Stimulated activated CD8-positive, alpha-beta memory T cell treated with anti-CD3 and anti-CD28 coated beads, Interleukin-12 subunit alpha, Interleukin-12 subunit beta, amount 100 ng/mL, for 24 hours (primary cell): ENCODE measurements around the gene FXR2.

Experiments
- DNase-seq: peaks from one replicate; pipeline ENCODE4 v3.0.0-alpha.2; 2020; ENCODE audit errors: extremely low read depth

FXR2 gene

DNA sequence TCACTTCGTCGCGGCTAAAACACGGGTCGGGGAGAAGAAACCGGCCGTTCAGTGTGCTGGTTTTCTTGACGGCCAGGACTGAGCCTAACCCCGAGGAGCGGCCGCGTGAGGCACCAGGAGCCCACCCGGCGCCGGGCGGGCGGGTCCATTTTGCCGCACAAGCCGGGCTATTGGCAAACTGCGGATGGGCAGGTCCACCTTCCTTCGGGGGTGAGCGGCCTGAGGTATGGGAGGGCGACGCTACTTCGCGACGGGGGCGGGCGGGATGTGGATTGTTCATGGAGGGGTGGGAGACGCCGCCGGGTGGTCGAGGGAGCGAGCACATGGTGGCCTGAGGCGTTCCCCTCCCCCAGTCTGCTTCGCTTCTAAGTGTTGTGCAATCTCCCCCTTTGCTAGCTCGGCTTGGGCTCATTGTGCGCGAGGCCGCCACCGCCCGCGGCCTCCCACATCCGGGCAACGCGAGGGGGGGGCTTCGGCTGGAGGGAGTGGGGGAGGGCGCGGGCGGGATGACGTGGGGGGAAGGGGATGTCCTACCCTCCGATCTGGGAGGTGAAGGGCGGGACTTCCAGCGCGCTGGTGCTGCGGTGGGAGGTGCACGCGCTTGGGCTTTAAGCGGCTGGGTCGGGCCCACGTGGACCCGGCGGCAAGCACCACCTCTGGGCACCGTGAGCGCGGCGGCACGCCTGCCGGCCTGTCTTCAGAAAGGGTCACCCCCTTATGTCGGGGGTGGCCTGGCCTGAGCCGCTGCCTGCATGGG is 41.2 kb downstream of the FXR2 start:
- peak; percentile 72 for DNase-seq

GRCh38 chr17:7572588-7573323 is 41.9 kb downstream of the FXR2 start:
- peak; percentile 96 for DNase-seq

GRCh38 chr17:7572338-7572587 is 42.4 kb downstream of the FXR2 start:
- no peak for DNase-seq

DNA sequence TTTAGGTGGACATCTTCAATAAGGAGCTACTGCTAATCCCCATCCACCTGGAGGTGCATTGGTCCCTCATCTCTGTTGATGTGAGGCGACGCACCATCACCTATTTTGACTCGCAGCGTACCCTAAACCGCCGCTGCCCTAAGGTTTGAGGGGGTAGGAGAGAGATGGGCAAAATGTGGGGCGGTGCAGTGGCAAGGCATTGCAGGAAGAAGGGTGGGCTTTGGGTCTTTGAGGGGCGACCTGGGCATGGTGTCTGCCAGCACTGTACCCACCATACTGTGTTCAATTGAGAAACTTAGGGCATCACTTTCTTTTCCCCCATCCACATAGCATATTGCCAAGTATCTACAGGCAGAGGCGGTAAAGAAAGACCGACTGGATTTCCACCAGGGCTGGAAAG is 44.3 kb downstream of the FXR2 start:
- no peak for DNase-seq

DNA sequence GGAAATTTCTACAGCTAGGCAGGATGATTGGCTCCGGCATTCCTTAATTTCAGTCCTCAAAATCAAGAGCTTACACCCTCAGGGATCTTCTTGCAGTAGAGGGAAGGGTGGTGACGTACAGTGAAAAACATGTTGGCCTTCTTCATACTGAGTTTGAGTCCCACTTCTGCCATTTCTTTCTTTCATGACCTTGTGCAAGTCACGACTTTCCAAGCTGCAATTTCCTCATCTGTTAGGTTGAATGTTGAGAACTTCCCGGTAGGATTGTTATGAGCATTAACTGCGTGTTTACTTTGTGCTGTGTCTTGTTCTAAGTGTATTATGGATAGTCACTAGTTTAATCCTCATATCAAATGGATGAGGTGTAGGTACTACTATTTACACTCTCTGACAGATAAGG is 45.1 kb downstream of the FXR2 start:
- DNase-seq = no peak

DNA sequence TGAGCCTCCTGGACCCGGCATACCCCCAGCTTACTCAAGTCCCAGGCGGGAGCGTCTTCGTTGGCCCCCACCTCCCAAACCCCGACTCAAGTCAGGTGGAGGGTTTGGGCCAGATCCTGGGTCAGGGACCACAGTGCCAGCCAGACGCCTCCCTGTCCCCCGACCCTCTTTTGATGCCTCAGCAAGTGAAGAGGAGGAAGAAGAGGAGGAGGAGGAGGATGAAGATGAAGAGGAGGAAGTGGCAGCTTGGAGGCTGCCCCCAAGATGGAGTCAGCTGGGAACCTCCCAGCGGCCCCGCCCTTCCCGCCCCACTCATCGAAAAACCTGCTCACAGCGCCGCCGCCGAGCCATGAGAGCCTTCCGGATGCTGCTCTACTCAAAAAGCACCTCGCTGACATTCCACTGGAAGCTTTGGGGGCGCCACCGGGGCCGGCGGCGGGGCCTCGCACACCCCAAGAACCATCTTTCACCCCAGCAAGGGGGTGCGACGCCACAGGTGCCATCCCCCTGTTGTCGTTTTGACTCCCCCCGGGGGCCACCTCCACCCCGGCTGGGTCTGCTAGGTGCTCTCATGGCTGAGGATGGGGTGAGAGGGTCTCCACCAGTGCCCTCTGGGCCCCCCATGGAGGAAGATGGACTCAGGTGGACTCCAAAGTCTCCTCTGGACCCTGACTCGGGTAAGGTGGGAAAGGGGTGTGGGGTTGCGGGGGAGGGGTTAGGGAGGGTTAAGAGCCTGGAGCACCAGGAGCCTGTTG is 51.4 kb downstream of the FXR2 start:
- no peak for DNase-seq

GRCh38 chr17:7562208-7562605 is 52.5 kb downstream of the FXR2 start:
- DNase-seq = no peak

DNA sequence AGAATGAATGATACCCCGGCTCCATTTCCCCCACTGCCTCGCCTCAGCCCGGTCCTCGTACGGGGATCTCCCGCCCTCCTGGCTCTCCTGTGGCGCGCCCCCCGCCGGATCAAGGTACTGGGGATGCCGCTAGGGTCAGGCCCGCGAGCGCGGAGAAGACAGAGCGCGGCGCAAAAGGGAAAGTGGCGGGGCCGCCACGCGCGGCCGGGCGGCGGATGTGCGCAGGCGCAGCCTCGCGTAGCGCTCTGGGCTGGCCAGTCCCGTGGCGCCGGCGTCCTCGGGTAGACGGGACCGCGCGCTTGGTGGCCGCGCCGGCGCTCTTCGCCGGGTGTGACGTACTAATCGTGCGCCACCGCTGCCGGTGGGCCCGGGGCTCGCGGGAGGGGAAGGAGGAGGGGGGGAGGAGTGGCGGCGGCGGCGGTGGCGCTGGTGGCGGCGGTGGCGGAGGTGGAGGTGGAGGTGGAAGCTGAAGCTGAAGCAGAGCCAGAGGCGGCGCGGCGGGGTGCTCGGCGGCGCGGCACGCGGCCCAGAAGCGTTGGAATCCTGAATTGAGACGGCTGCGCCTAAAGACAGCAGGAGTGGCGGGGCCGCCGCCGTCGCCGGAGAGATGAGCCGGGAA is 53.0 kb downstream of the FXR2 start, which contains the start of gene SENP3:
Gene SENP3 (plus strand): TSS at position 331 of the 619 bp plus-strand sequence. CDS start 1,158 bp downstream, outside the sequence.
- peak; percentile 75 for DNase-seq

DNA sequence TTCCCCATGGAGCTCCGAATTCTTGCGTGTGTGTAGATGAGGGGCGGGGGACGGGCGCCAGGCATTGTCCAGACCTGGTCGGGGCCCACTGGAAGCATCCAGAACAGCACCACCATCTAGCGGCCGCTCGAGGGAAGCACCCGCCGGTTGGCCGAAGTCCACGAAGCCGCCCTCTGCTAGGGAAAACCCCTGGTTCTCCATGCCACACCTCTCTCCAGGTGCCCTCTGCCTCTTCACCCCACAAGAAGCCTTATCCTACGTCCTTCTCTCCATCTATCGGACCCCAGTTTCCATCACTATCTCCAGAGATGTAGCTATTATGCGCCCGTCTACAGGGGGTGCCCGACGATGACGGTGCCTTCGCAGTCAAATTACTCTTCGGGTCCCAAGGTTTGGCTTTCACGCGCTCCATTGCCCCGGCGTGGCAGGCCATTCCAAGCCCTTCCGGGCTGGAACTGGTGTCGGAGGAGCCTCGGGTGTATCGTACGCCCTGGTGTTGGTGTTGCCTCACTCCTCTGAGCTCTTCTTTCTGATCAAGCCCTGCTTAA is 53.6 kb downstream of the FXR2 start:
- DNase-seq = no peak

- no peak for DNase-seq
Measured at GRCh38 chr17:7560172-7561027, 54.3 kb downstream of the FXR2 start.

DNA sequence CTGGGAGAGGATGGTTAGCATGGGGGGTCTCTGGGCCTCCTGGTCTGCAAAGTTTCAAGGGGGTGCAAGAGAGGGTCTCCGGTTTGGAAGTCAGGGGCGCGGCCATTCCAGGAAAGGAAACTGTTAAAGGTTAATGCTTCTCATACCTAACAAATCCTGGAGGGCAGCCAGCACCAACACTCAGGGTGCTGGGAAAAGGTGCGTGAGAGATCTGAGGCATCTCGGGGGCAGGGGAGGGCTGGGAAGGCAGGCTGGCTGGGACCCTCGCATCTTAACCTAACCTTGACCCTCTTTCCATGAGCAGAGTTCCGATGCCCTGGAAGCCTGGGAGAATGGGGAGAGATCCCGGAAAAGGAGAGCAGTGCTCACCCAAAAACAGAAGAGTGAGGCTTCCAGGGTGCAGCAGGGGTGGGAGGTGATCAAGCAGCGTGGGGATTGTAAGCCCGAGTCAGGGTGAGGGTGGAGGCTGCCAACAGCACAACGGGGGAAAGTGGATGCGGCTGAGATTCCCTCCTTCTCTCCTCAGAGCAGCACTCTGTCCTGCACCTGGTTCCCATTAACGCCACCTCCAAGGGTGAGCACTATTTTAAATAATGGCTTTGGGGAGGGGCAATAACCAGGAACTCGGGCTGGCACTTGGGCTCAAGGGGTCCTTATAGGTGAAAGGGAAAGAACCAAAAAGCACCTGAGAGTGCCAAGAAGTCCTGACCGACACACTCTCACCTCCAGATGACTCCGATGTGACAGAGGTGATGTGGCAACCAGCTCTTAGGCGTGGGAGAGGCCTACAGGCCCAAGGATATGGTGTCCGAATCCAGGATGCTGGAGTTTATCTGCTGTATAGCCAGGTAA is 55.2 kb downstream of the FXR2 start:
- DNase-seq = no peak

DNA sequence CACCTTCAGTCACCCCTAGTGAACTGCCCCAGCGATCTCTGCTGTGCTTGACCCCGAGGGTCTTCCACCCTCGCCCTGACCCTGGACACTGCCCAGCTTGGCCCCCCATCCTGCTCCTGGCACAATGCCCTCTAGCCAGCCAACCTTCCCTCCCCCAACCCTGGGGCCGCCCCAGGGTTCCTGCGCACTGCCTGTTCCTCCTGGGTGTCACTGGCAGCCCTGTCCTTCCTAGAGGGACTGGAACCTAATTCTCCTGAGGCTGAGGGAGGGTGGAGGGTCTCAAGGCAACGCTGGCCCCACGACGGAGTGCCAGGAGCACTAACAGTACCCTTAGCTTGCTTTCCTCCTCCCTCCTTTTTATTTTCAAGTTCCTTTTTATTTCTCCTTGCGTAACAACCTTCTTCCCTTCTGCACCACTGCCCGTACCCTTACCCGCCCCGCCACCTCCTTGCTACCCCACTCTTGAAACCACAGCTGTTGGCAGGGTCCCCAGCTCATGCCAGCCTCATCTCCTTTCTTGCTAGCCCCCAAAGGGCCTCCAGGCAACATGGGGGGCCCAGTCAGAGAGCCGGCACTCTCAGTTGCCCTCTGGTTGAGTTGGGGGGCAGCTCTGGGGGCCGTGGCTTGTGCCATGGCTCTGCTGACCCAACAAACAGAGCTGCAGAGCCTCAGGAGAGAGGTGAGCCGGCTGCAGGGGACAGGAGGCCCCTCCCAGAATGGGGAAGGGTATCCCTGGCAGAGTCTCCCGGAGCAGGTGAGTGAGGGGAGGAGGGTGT is 56.0 kb downstream of the FXR2 start, which contains the start of gene TNFSF13:
Gene TNFSF13 (plus strand): TSS at position 207 of the 776 bp plus-strand sequence. CDS start 290 bp downstream, at position 497.
- DNase-seq = no peak

- no peak for DNase-seq
Measured at GRCh38 chr17:7557775-7558543, 56.7 kb downstream of the FXR2 start.

- no peak for DNase-seq
Measured at GRCh38 chr17:7557147-7557764, 57.4 kb downstream of the FXR2 start.

GRCh38 chr17:7556627-7557026 is 58.1 kb downstream of the FXR2 start:
- no peak for DNase-seq

GRCh38 chr17:7555320-7555948 is 59.3 kb downstream of the FXR2 start:
- DNase-seq = no peak

DNA sequence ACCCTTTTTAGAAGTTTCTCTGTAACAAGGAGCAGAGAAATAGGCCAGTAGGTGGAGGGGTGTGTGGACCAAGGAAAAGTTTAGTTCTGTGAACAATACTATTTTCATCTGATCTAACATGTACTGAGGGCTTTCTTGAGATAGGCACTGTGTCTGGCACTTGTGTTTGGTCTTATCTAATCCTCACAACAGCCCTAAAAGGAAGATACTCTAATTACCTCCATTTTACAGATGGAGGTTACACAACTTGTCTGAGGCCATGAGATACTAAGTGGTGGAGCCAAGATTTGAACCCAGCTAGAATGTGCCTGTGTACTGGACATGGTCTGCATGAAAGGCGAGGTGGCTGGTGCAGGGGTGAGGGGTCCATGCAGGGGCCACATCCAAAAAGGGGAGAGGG is 61.3 kb downstream of the FXR2 start:
- DNase-seq = no peak
